ENCODE data around the gene LMO1.

LMO1 gene

GRCh38 chr11:8225589-8226036, 38.1 kb downstream of the LMO1 start:
- peak; percentile 49 to 67 for DNase-seq

- DNase-seq = no peak
These were observed 39.0 kb downstream of the LMO1 start for GRCh38 chr11:8224711-8225110.

GRCh38 chr11:8224161-8224591, 39.5 kb downstream of the LMO1 start:
- no peak for DNase-seq

GRCh38 chr11:8223513-8223900, 40.2 kb downstream of the LMO1 start:
- no peak for DNase-seq

GRCh38 chr11:8222820-8223512, 40.7 kb downstream of the LMO1 start:
- DNase-seq = no peak

- DNase-seq = no peak
These were observed 41.7 kb downstream of the LMO1 start for GRCh38 chr11:8221917-8222495.

GRCh38 chr11:8221046-8221723, 42.5 kb downstream of the LMO1 start:
- no peak for DNase-seq

GRCh38 chr11:8220261-8221045, 43.2 kb downstream of the LMO1 start:
- no peak for DNase-seq

GRCh38 chr11:8219257-8220021, 44.2 kb downstream of the LMO1 start:
- peak in 1 of 2 experiments; percentile 11 for DNase-seq

- DNase-seq = no peak
These were observed 44.8 kb downstream of the LMO1 start for GRCh38 chr11:8218840-8219239.

- DNase-seq = no peak
These were observed 45.3 kb downstream of the LMO1 start for GRCh38 chr11:8218409-8218808.

- no peak for DNase-seq
These were observed 45.8 kb downstream of the LMO1 start for GRCh38 chr11:8217926-8218325.

GRCh38 chr11:8217136-8217535, 46.5 kb downstream of the LMO1 start:
- DNase-seq = no peak

GRCh38 chr11:8213376-8213775, 50.3 kb downstream of the LMO1 start:
- no peak for DNase-seq

GRCh38 chr11:8209208-8209807, 54.4 kb downstream of the LMO1 start:
- DNase-seq = peak in 1 of 2 experiments; percentile 15

- DNase-seq = no peak
These were observed 56.3 kb downstream of the LMO1 start for GRCh38 chr11:8207080-8208000.

- DNase-seq = no peak
These were observed 57.2 kb downstream of the LMO1 start for GRCh38 chr11:8206251-8207079.

- DNase-seq = no peak
These were observed 58.1 kb downstream of the LMO1 start for GRCh38 chr11:8205566-8205965.

- DNase-seq = no peak
These were observed 59.1 kb downstream of the LMO1 start for GRCh38 chr11:8204596-8204995.

- no peak for DNase-seq
These were observed 59.7 kb downstream of the LMO1 start for GRCh38 chr11:8204025-8204424.
